Measurements from ENCODE around the gene LTBP2.
"Not testable (repeated sequence)": the region's sequence is repeated elsewhere in the genome, so short reads cannot be mapped to it uniquely, and the experiment has no call there.

Gene LTBP2

GRCh38 chr14:74482571-74482970, 129.5 kb downstream of the LTBP2 start:
- DNase-seq (ENCODE audit: low spot score): no peak

DNA sequence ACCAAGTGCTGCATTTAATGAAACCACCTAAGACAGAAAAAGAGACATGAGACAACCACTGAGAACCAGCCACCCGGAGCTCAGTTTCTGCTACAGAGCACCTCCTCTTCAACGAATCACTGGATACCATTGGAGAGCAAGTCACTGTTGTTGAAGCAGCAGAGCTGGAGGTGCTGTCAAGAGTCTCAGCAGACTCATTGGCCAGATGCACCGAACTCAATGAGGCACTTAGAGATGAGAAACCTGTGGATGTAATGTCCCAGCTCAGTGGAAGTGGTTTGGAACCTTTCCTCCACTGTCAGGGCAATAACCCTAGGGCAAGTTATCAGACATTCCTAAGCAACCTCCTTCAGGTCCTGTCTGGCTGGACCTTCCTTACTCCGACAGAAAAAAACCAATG, 132.0 kb downstream of the LTBP2 start:
- no peak for DNase-seq (ENCODE audit: low spot score)

DNA sequence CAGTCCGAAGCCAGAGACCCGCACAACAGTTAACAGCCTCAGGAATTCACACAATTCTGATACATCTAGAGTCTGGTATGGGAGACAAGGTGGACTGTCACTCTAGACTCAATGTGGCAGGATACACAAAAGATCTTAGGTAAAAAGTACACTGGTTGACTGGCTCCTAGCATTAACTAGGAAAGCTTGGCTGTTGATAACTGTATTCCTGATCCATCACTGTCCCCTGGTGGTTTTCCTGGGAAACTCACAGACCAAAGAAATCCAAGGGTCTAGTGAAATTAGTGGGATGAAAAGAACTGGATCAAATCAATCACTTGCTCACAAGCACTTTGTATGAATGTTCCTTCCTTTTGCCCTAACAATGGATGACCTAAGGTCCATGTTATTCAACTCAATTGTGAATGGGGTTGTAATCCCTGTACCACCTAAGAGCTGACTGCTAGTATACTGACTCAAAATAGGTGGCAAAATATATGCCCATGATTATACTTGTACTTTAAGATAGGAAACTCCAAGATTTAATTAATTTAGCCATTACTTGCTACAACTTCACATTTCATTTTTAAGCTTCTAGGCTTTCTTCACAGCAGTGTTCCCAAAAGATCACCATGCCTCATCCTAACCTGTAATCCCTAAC, 132.9 kb downstream of the LTBP2 start:
- DNase-seq (ENCODE audit: low spot score): no peak

- DNase-seq (ENCODE audit: low spot score): no peak
Observed at GRCh38 chr14:74476607-74477006, 135.4 kb downstream of the LTBP2 start.

DNA sequence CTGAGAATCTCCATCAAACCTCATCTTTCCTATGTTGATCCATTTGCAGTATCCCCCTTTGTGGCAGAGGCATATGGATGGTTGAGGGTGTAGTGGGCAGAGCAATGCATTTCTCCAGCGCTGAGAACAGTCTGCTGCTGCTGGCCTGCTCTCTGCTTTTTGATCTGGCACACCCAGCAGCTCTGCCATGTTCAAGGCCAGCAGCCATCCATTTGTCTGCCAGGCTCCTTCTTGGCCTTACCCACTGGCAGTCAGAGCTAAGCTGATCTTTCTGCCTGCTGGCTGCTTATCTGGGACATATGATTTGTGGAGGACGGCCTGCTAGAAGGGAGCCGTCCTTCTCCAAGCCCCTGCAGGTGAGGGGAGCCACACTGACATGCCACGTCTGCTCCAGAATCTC, 135.9 kb downstream of the LTBP2 start:
- no peak for DNase-seq (ENCODE audit: low spot score)

DNA sequence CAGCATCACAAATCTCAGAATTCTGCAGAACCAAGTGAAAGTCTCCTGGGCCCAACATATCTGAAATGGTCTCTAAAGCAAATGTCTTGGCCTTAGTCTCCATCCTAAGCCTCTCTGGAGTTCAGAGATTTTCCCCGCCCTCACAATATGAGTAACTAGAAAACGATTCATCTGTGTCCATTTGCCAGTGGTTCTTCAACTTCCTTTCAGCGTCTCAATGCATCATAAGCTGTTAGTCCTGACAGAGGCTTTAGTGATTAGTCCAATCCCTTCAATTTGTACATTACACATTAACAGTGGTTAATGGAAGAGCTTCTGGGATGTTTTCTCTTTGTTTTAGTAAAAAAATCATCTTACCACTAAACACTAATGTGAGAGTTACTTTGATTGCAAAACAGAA, 136.4 kb downstream of the LTBP2 start:
- DNase-seq (ENCODE audit: low spot score): peak; percentile 78

GRCh38 chr14:74474376-74474775, 137.7 kb downstream of the LTBP2 start:
- no peak for DNase-seq (ENCODE audit: low spot score)

- DNase-seq (ENCODE audit: low spot score): no peak
Observed at GRCh38 chr14:74472601-74473000, 139.4 kb downstream of the LTBP2 start.

GRCh38 chr14:74469548-74470518, 142.2 kb downstream of the LTBP2 start:
- DNase-seq (ENCODE audit: low spot score): no peak

- no peak for DNase-seq (ENCODE audit: low spot score)
Observed at GRCh38 chr14:74468513-74468912, 143.5 kb downstream of the LTBP2 start.

- no peak for DNase-seq (ENCODE audit: low spot score)
Observed at GRCh38 chr14:74465335-74465734, 146.7 kb downstream of the LTBP2 start.

DNA sequence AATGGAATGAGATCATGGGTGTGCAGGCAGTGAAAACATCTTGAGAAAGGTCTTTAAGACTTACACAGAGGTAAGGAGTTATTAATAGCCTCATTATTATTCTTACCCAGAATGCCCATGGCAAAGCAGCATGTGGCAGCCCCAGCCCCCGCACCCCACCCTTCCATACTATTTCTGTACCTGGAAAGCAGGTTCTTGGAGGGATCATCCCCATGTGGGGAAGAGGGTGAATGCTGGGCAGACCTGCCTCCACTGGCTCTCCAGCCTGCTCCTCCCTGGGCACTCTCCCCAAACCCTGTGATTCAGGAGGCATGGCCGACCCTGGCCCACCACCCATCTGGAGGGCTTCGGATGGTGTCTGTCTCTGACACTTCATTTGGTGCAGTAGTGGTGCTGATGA, 147.3 kb downstream of the LTBP2 start:
- no peak for DNase-seq (ENCODE audit: low spot score)

DNA sequence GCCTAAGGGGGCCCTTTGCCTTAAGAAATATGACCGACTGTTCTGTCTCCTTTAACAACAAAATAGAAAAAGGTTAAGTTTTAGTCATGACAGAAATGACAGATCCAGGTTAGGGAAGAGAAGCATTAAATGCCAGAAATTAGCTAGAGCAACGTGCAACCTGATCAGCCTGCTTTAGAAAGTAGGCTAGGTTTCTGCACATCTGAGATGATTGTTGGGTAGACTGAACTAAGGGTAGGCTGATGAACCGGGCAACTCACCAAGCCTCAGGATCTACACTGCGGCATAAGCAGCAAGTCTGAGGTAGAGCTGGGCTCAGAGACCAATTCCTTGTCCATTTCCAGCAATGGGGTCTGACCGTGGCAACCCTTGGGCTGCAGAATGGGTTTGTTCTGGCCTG, 148.3 kb downstream of the LTBP2 start:
- DNase-seq (ENCODE audit: low spot score): no peak

- DNase-seq (ENCODE audit: low spot score): no peak
Observed at GRCh38 chr14:74462993-74463392, 149.0 kb downstream of the LTBP2 start.

DNA sequence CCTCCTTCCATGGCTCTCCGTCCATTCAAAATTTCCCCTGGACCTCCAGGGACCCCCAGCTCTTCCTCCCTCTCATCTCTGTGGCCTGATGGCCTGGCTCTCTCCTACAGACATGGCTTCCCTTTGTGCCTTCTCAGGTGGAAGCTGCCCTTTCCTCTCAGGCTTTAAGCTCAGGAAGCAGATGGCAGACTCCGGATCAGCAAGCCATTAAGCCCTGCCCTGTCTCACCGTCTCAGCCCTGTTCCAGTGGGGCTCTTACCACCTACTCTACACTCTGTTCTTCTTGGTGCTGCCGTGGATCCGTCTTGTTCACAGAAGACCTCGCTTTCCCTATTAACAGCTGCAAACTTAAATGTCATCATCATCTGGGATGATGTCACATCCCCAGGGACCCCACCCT, 152.1 kb downstream of the LTBP2 start:
- no peak for DNase-seq (ENCODE audit: low spot score)

DNA sequence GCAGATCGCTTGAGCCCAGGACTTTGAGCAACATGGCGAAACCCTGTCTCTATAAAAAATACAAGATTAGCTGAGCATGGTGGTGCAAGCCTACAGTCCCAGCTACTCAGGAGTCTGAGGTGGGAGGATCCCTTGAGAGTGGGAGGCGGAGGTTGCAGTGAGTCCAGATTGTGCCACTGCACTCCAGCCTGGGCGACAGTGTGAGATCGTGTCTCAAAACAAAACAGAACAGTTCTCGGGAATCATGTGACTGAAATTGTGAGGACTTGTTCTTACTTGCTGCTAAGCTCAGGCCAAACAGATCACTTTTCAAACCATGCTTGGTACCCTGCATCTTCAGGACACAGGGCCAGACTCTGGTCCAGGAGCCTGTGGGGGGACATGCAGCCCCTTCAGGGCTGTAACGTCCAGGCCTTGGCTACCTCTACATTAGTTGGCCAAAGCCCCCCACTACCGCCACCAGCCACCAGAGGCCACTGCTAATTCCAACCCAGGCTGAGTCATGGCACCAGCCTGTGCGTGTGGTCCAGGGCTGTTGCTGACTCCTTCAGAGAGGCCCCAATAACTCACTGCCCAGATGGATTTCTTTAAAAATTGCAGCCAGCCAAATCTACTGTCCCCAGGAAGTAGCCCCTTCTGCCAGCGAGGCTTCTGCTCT, 152.6 kb downstream of the LTBP2 start:
- peak; percentile 93 for DNase-seq (ENCODE audit: low spot score)

GRCh38 chr14:74457565-74457895, 154.5 kb downstream of the LTBP2 start:
- no peak for DNase-seq (ENCODE audit: low spot score)

DNA sequence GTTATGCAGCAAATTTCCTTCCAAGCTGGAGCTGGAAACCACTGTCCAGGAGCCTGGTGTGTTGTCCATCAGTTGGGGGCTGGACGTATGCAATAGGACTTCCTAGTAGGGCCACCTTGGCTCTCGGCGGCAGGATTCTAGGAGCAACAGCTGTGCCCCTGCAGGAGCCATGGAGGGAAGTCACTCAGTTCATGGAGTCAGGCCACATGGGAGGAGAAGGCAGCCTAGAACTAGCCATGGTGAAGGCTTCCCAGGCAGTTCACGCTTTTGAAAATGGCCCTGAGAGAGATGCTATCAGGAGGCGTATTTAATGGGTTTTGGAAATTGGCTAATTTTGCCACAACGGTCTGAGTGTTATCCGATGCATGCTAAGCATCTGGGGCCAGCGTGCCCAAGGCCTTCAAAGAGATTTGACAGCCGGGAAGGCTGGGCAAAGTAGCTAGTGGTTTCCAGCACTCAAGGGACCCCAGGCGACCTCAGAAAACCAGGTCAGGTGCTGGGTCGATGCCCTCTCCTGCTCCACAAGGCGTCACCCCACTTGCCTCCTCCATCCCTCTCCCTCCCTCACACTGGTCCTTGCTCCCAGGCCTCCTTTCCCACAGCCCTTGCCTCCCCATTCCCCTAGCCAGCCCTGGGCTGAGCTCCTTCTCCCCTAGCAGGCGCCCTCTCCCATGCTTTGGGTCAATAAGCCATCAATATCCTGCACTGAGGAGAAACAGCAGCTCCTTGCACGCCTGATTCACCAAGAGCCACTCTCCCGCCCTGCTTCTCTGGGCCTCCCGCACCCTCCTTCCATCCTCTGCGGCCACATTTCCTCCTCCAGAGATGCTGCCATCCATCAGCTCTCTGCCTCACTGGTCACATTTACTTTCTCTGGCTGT, 155.1 kb downstream of the LTBP2 start:
- no peak for DNase-seq (ENCODE audit: low spot score)

GRCh38 chr14:74454397-74454796, 157.6 kb downstream of the LTBP2 start:
- DNase-seq (ENCODE audit: low spot score): not testable (repeated sequence)
